Trophoblast cell (in vitro differentiated cells and primary cell): ENCODE data around the gene EPHB2.
A peak's percentile ranks its signal among the peaks of the same experiment; 100 is the strongest.

Experiments
- DNase-seq, 2 donors: peaks; one replicate each; pipeline ENCODE4 v3.0.0-alpha.2; 2016
- H2AFZ ChIP-seq: 2 replicates; pipeline ENCODE4 v1.6.1; 2013; ENCODE audit warnings: low read length, moderate library complexity, mild to moderate bottlenecking; ENCODE audit not compliant: insufficient read depth, poor library complexity
- H2AK5ac ChIP-seq: 2 replicates; pipeline ENCODE4 v1.6.1; 2013; ENCODE audit warnings: mild to moderate bottlenecking, low read length
- H2BK120ac ChIP-seq: 2 replicates; pipeline ENCODE4 v1.6.1; 2013; ENCODE audit warnings: low read length, mild to moderate bottlenecking, moderate library complexity; ENCODE audit not compliant: insufficient read depth, poor library complexity
- H2BK12ac ChIP-seq: 2 replicates; pipeline ENCODE4 v1.6.1; 2013; ENCODE audit warnings: mild to moderate bottlenecking, low read length, moderate library complexity
- H2BK5ac ChIP-seq: 2 replicates; pipeline ENCODE4 v1.6.1; 2013; ENCODE audit warnings: low read length, low read depth, moderate library complexity, mild to moderate bottlenecking; ENCODE audit not compliant: poor library complexity
- H3K14ac ChIP-seq: 2 replicates; pipeline ENCODE4 v1.6.1; 2013; ENCODE audit warnings: mild to moderate bottlenecking, low read length
- H3K18ac ChIP-seq: 2 replicates; pipeline ENCODE4 v1.6.1; 2013; ENCODE audit warnings: mild to moderate bottlenecking, low read length
- H3K23ac ChIP-seq: 2 replicates; pipeline ENCODE4 v1.6.1; 2013; ENCODE audit warnings: low read length
- H3K27ac ChIP-seq: 2 replicates; pipeline ENCODE4 v1.5.1; 2013; ENCODE audit warnings: low read depth, mild to moderate bottlenecking, inconsistent platforms, low read length, moderate library complexity
- H3K27me3 ChIP-seq: 2 replicates; pipeline ENCODE4 v1.6.1; 2013; ENCODE audit warnings: inconsistent platforms, mild to moderate bottlenecking, low read length, moderate library complexity; ENCODE audit not compliant: insufficient read depth
- H3K36me3 ChIP-seq, 2 experiments: 1 replicate in 1 of 2; 2 replicates in 1 of 2; pipeline ENCODE4 v1.6.1; 2013; ENCODE audit warnings: low read length in 2 of 2, mild to moderate bottlenecking in 2 of 2, moderate library complexity in 1 of 2; ENCODE audit not compliant: insufficient read depth in 2 of 2, control insufficient read depth in 1 of 2
- H3K4ac ChIP-seq: 2 replicates; pipeline ENCODE4 v1.6.1; 2013; ENCODE audit warnings: low read depth, mild to moderate bottlenecking, low read length, moderate library complexity
- H3K4me1 ChIP-seq, 2 experiments: 1 replicate in 1 of 2; 2 replicates in 1 of 2; pipeline ENCODE4 v1.6.1; 2013; ENCODE audit warnings: low read length in 2 of 2, mild to moderate bottlenecking in 2 of 2, moderate library complexity in 1 of 2; ENCODE audit not compliant: insufficient read depth in 2 of 2, control insufficient read depth in 1 of 2
- H3K4me2 ChIP-seq: 2 replicates; pipeline ENCODE4 v1.6.1; 2013; ENCODE audit warnings: inconsistent platforms, mild to moderate bottlenecking, low read length, moderate library complexity
- H3K4me3 ChIP-seq: 2 replicates; pipeline ENCODE4 v1.5.1; 2013; ENCODE audit warnings: mild to moderate bottlenecking, low read depth, low read length, inconsistent platforms
- H3K79me1 ChIP-seq: one replicate; pipeline ENCODE4 v1.6.1; 2013; ENCODE audit warnings: low read length
- H3K79me2 ChIP-seq: 2 replicates; pipeline ENCODE4 v1.6.1; 2013; ENCODE audit warnings: low read length, mild to moderate bottlenecking; ENCODE audit not compliant: control insufficient read depth, insufficient read depth, poor library complexity
- H3K9ac ChIP-seq: 2 replicates; pipeline ENCODE4 v1.6.1; 2013; ENCODE audit warnings: mild to moderate bottlenecking, low read length
- H3K9me3 ChIP-seq: 2 replicates; pipeline ENCODE4 v1.6.1; 2013; ENCODE audit warnings: low read depth, mild to moderate bottlenecking, control low read depth, inconsistent platforms, low read length; ENCODE audit not compliant: insufficient read depth
- H4K12ac ChIP-seq: 2 replicates; pipeline ENCODE4 v1.6.1; 2013; ENCODE audit warnings: low read depth, mild to moderate bottlenecking, low read length, moderate library complexity
- H4K8ac ChIP-seq: 2 replicates; pipeline ENCODE4 v1.6.1; 2013; ENCODE audit warnings: low read depth, mild to moderate bottlenecking, low read length, moderate library complexity
- H4K91ac ChIP-seq: one replicate; pipeline ENCODE4 v1.6.1; 2013; ENCODE audit warnings: low read depth, mild to moderate bottlenecking, low read length, moderate library complexity
- WGBS: extraction: QIAGEN DNeasy Blood & Tissue Kit; methylation state at CpG from one replicate; pipeline ENCODE4 v1.1.7; 2013; ENCODE audit warnings: missing lambda C conversion rate; ENCODE audit not compliant: insufficient read length, insufficient coverage; ENCODE audit errors: extremely low coverage; 5-methylcytosine and 5-hydroxymethylcytosine counted together

Gene EPHB2

GRCh38 chr1:22869325-22869724, 158.7 kb downstream of the EPHB2 start:
- Histone ChIP-seq H3K79me1 (no peaks in the 10 kb centered on the region), H2AK5ac (no peak overlapping the region), H4K12ac (no peak overlapping the region), H3K27me3 (no peaks in the 10 kb centered on the region), H2BK5ac (no peak overlapping the region), H3K18ac (no peak overlapping the region), H3K79me2 (no peaks in the 10 kb centered on the region), H2AFZ (no peak overlapping the region), H3K4me1 (no peaks in the 10 kb centered on the region), H2BK12ac (no peak overlapping the region), H3K4me3 (no peak overlapping the region), H3K36me3 (no peaks in the 10 kb centered on the region), H4K91ac (no peak overlapping the region), H3K4me2 (no peak overlapping the region), H3K9ac (no peak overlapping the region), H4K8ac (no peak overlapping the region), H3K23ac (no peak overlapping the region), H3K27ac (no peak overlapping the region), H3K4ac (no peak overlapping the region), H3K9me3 (peaks cover 4% of the 10 kb centered on the region), H3K14ac (no peak overlapping the region), H2BK120ac (no peak overlapping the region)
- WGBS = no CpG with 5 or more reads among the region's 1 CpG
- DNase-seq = no peak

GRCh38 chr1:22870201-22870871, 159.7 kb downstream of the EPHB2 start:
- Histone ChIP-seq H2AK5ac (no peak overlapping the region), H3K79me2 (no peaks in the 10 kb centered on the region), H4K91ac (no peak overlapping the region), H3K79me1 (no peaks in the 10 kb centered on the region), H2BK5ac (no peak overlapping the region), H3K27ac (no peak overlapping the region), H3K4me1 (no peaks in the 10 kb centered on the region), H3K9ac (no peak overlapping the region), H2BK12ac (no peak overlapping the region), H4K12ac (no peak overlapping the region), H3K4me3 (no peak overlapping the region), H3K4me2 (no peak overlapping the region), H2BK120ac (no peak overlapping the region), H3K9me3 (peaks cover 4% of the 10 kb centered on the region), H4K8ac (no peak overlapping the region), H3K27me3 (no peaks in the 10 kb centered on the region), H2AFZ (no peak overlapping the region), H3K4ac (no peak overlapping the region), H3K18ac (no peak overlapping the region), H3K14ac (no peak overlapping the region), H3K36me3 (no peaks in the 10 kb centered on the region), H3K23ac (no peak overlapping the region)
- no peak for DNase-seq
- WGBS = no CpG with 5 or more reads among the region's 15 CpGs

GRCh38 chr1:22872981-22873664, 162.5 kb downstream of the EPHB2 start:
- no peak overlapping the region for H4K91ac ChIP-seq
- no peak overlapping the region for H3K23ac ChIP-seq
- H2BK120ac ChIP-seq = no peak overlapping the region
- no peak overlapping the region for H3K4me2 ChIP-seq
- no peak overlapping the region for H3K9ac ChIP-seq
- H3K79me2 ChIP-seq = no peaks in the 10 kb centered on the region
- H3K79me1 ChIP-seq = no peaks in the 10 kb centered on the region
- H3K4ac ChIP-seq = no peak overlapping the region
- no CpG with 5 or more reads among the region's 11 CpGs for WGBS
- H3K27ac ChIP-seq = no peak overlapping the region
- H2AK5ac ChIP-seq = no peak overlapping the region
- no peaks in the 10 kb centered on the region for H3K4me1 ChIP-seq
- peak; percentile 71 to 81 for DNase-seq
- H3K18ac ChIP-seq = no peak overlapping the region
- no peak overlapping the region for H3K4me3 ChIP-seq
- H3K9me3 ChIP-seq = peaks cover 4% of the 10 kb centered on the region
- no peak overlapping the region for H2AFZ ChIP-seq
- no peak overlapping the region for H4K12ac ChIP-seq
- H3K36me3 ChIP-seq = no peaks in the 10 kb centered on the region
- no peak overlapping the region for H3K14ac ChIP-seq
- no peak overlapping the region for H2BK12ac ChIP-seq
- no peaks in the 10 kb centered on the region for H3K27me3 ChIP-seq
- H4K8ac ChIP-seq = no peak overlapping the region
- no peak overlapping the region for H2BK5ac ChIP-seq

- no peak overlapping the region for H3K4me2 ChIP-seq
- no peak overlapping the region for H3K4me3 ChIP-seq
- H4K12ac ChIP-seq = no peak overlapping the region
- no peak overlapping the region for H2BK120ac ChIP-seq
- H3K79me1 ChIP-seq = no peaks in the 10 kb centered on the region
- no peak overlapping the region for H3K9ac ChIP-seq
- no peak overlapping the region for H2BK5ac ChIP-seq
- no peak overlapping the region for H2BK12ac ChIP-seq
- no peak overlapping the region for H3K4ac ChIP-seq
- no peak overlapping the region for H4K8ac ChIP-seq
- H2AK5ac ChIP-seq = no peak overlapping the region
- H3K27me3 ChIP-seq = no peaks in the 10 kb centered on the region
- no CpG with 5 or more reads among the region's 8 CpGs for WGBS
- H3K4me1 ChIP-seq = no peaks in the 10 kb centered on the region
- H3K79me2 ChIP-seq = no peaks in the 10 kb centered on the region
- H3K18ac ChIP-seq = no peak overlapping the region
- H3K27ac ChIP-seq = no peak overlapping the region
- no peaks in the 10 kb centered on the region for H3K36me3 ChIP-seq
- no peak overlapping the region for H3K23ac ChIP-seq
- H3K9me3 ChIP-seq = peaks cover 4% of the 10 kb centered on the region
- DNase-seq = no peak
- no peak overlapping the region for H2AFZ ChIP-seq
- H4K91ac ChIP-seq = no peak overlapping the region
- no peak overlapping the region for H3K14ac ChIP-seq
These were observed 164.1 kb downstream of the EPHB2 start for GRCh38 chr1:22874785-22875184.
